Neuron (in vitro differentiated cells): Measurements from ENCODE around the gene BMPR1A.
"Not testable (repeated sequence)": the region's sequence is repeated elsewhere in the genome, so short reads cannot be mapped to it uniquely, and the experiment has no call there.

Experiments used
- H2AFZ ChIP-seq: one replicate; pipeline ENCODE4 v1.6.1; 2013; ENCODE audit warnings: low read depth, mild to moderate bottlenecking, inconsistent platforms, low read length, moderate library complexity
- H3K27me3 ChIP-seq: one replicate; pipeline ENCODE4 v1.6.1; 2013; ENCODE audit warnings: low read length; ENCODE audit not compliant: insufficient read depth
- H3K36me3 ChIP-seq: one replicate; pipeline ENCODE4 v1.6.1; 2013; ENCODE audit warnings: low read length; ENCODE audit not compliant: insufficient read depth
- H3K4me1 ChIP-seq: one replicate; pipeline ENCODE4 v1.6.1; 2013; ENCODE audit warnings: low read length; ENCODE audit not compliant: insufficient read depth
- H3K4me3 ChIP-seq: 2 replicates; pipeline ENCODE4 v1.5.1; 2013; ENCODE audit warnings: mild to moderate bottlenecking, low read length, moderate library complexity
- H3K9me3 ChIP-seq: one replicate; pipeline ENCODE4 v1.6.1; 2013; ENCODE audit warnings: low read length

The BMPR1A gene

GRCh38 chr10:86856156-86856555 is 99.7 kb downstream of the BMPR1A start:
- Histone ChIP-seq H2AFZ (no peak overlapping the region), H3K4me1 (peaks cover 4% of the 10 kb centered on the region), H3K4me3 (no peak overlapping the region), H3K27me3 (no peaks in the 10 kb centered on the region), H3K36me3 (peaks cover 18% of the 10 kb centered on the region), H3K9me3 (no peaks in the 10 kb centered on the region)

GRCh38 chr10:86857128-86857721 is 100.8 kb downstream of the BMPR1A start:
- Histone ChIP-seq H2AFZ (no peak overlapping the region), H3K27me3 (no peaks in the 10 kb centered on the region), H3K9me3 (no peaks in the 10 kb centered on the region), H3K4me3 (no peak overlapping the region), H3K4me1 (peaks cover 4% of the 10 kb centered on the region), H3K36me3 (peaks cover 12% of the 10 kb centered on the region)

- no peaks in the 10 kb centered on the region for H3K9me3 ChIP-seq
- H3K4me1 ChIP-seq: peaks cover 4% of the 10 kb centered on the region
- H3K36me3 ChIP-seq: peaks cover 12% of the 10 kb centered on the region
- H2AFZ ChIP-seq: no peak overlapping the region
- no peaks in the 10 kb centered on the region for H3K27me3 ChIP-seq
- H3K4me3 ChIP-seq: no peak overlapping the region
Observed at GRCh38 chr10:86858011-86858410, 101.6 kb downstream of the BMPR1A start.

GRCh38 chr10:86861351-86861750 is 104.9 kb downstream of the BMPR1A start:
- H3K36me3 ChIP-seq: peaks cover 11% of the 10 kb centered on the region
- H3K9me3 ChIP-seq: no peaks in the 10 kb centered on the region
- no peak overlapping the region for H2AFZ ChIP-seq
- H3K4me3 ChIP-seq: no peak overlapping the region
- no peaks in the 10 kb centered on the region for H3K27me3 ChIP-seq
- H3K4me1 ChIP-seq: peaks cover 4% of the 10 kb centered on the region

GRCh38 chr10:86862373-86862772 is 106.0 kb downstream of the BMPR1A start:
- peaks cover 9% of the 10 kb centered on the region for H3K36me3 ChIP-seq
- no peak overlapping the region for H3K4me3 ChIP-seq
- no peaks in the 10 kb centered on the region for H3K4me1 ChIP-seq
- no peaks in the 10 kb centered on the region for H3K9me3 ChIP-seq
- H3K27me3 ChIP-seq: no peaks in the 10 kb centered on the region
- H2AFZ ChIP-seq: no peak overlapping the region

- no peak overlapping the region for H3K4me3 ChIP-seq
- peaks cover 4% of the 10 kb centered on the region for H3K4me1 ChIP-seq
- no peaks in the 10 kb centered on the region for H3K9me3 ChIP-seq
- no peak overlapping the region for H2AFZ ChIP-seq
- H3K36me3 ChIP-seq: peaks cover 9% of the 10 kb centered on the region
- no peaks in the 10 kb centered on the region for H3K27me3 ChIP-seq
Observed at GRCh38 chr10:86862786-86863483, 106.5 kb downstream of the BMPR1A start.

GRCh38 chr10:86863484-86863842 is 107.0 kb downstream of the BMPR1A start:
- H3K36me3 ChIP-seq: peaks cover 9% of the 10 kb centered on the region
- no peak overlapping the region for H2AFZ ChIP-seq
- H3K4me1 ChIP-seq: peaks cover 9% of the 10 kb centered on the region
- H3K9me3 ChIP-seq: no peaks in the 10 kb centered on the region
- H3K4me3 ChIP-seq: no peak overlapping the region
- no peaks in the 10 kb centered on the region for H3K27me3 ChIP-seq

- H3K27me3 ChIP-seq, H3K4me3 ChIP-seq, H3K9me3 ChIP-seq, H3K36me3 ChIP-seq, H2AFZ ChIP-seq: not testable (repeated sequence)
- peaks cover 16% of the 10 kb centered on the region for H3K4me1 ChIP-seq
Observed at GRCh38 chr10:86865011-86865811, 108.8 kb downstream of the BMPR1A start.

- H3K4me3 ChIP-seq: no peak overlapping the region
- peaks cover 16% of the 10 kb centered on the region for H3K4me1 ChIP-seq
- H3K9me3 ChIP-seq: no peaks in the 10 kb centered on the region
Observed at GRCh38 chr10:86867149-86867548, 110.7 kb downstream of the BMPR1A start.

GRCh38 chr10:86868353-86868752 is 111.9 kb downstream of the BMPR1A start:
- peaks cover 3% of the 10 kb centered on the region for H3K36me3 ChIP-seq
- H2AFZ ChIP-seq: no peak overlapping the region
- no peaks in the 10 kb centered on the region for H3K27me3 ChIP-seq
- H3K4me1 ChIP-seq: peaks cover 16% of the 10 kb centered on the region
- no peaks in the 10 kb centered on the region for H3K9me3 ChIP-seq
- H3K4me3 ChIP-seq: no peak overlapping the region

More at GRCh38 chr10:86867149-86867548, 110.7 kb downstream of the BMPR1A start:
- H2AFZ ChIP-seq: no peak overlapping the region
- no peaks in the 10 kb centered on the region for H3K27me3 ChIP-seq
- peaks cover 3% of the 10 kb centered on the region for H3K36me3 ChIP-seq

- H3K36me3 ChIP-seq: no peaks in the 10 kb centered on the region
- no peaks in the 10 kb centered on the region for H3K9me3 ChIP-seq
- no peaks in the 10 kb centered on the region for H3K27me3 ChIP-seq
- H3K4me3 ChIP-seq: no peak overlapping the region
- no peak overlapping the region for H2AFZ ChIP-seq
- peaks cover 16% of the 10 kb centered on the region for H3K4me1 ChIP-seq
Observed at GRCh38 chr10:86870679-86871078, 114.3 kb downstream of the BMPR1A start.

- peaks cover 9% of the 10 kb centered on the region for H3K36me3 ChIP-seq
- no peaks in the 10 kb centered on the region for H3K9me3 ChIP-seq
- no peaks in the 10 kb centered on the region for H3K27me3 ChIP-seq
- H2AFZ ChIP-seq: no peak overlapping the region
- H3K4me3 ChIP-seq: no peak overlapping the region
- H3K4me1 ChIP-seq: peaks cover 16% of the 10 kb centered on the region
Observed at GRCh38 chr10:86871563-86872183, 115.3 kb downstream of the BMPR1A start.

GRCh38 chr10:86872757-86873156 is 116.3 kb downstream of the BMPR1A start:
- H3K27me3 ChIP-seq: no peaks in the 10 kb centered on the region
- peaks cover 14% of the 10 kb centered on the region for H3K4me1 ChIP-seq
- no peaks in the 10 kb centered on the region for H3K9me3 ChIP-seq
- H3K36me3 ChIP-seq: peaks cover 12% of the 10 kb centered on the region
- no peak overlapping the region for H3K4me3 ChIP-seq
- no peak overlapping the region for H2AFZ ChIP-seq
